Activated CD4-positive, alpha-beta T cell treated with anti-CD3 and anti-CD28 coated beads, Interleukin-2, Interleukin-4, amounts not matched to agents 100 ng/mL and 50 ng/mL, durations not matched to agents 16 hours and 8 hours (primary cell): ENCODE measurements around the gene TMEM258.

Source experiments
- DNase-seq: peaks from one replicate; pipeline ENCODE4 v3.0.0-alpha.2; 2020; ENCODE audit warnings: low spot score

TMEM258 gene

DNA sequence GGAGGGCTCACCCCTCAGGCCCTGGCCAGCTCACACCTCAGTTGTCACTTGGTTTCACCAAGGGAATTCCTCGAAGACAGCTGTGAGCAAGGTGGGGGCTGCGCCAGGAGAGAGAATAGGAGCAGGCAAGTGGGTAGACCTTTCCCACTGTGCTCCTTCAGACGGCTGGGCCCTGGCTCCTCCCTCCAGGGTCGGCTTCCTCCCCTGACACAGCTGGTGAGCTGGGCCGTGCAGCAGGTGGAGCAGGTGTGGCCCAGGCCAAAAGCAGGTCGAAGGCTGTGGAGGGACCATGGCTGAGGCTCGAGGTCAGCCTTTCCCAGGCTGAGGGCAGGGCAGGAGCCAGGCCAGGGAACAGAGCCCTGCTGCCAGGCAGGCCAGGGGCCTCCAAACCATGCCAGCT is 52.4 kb downstream of the TMEM258 start:
- DNase-seq, result no peak

DNA sequence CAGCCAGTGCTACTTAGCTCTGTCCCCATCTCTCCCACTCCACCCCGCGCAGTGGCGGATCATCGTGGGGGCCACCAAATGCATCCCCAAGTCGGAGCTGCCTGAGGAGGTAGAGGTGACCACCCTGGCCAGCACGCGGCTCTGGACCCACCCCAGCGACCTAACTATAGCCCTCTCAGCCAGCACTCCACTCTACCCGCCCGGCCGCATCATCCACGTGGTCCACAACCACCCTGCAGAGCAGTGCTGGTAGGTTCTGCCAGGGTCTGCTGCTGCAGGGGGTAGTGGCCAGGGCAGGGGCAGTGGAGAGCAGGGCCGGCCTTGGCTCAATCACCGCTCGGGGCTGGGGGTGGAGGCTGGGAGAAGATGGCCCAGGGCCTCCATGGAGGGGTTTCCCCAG is 53.0 kb downstream of the TMEM258 start:
- DNase-seq, result no peak
